ENCODE results near the gene ZNHIT3. TPM values are rescaled to one million over a fixed set of nuclear protein-coding genes. Genes with fewer than 3 reads are reported as not detected.

Gene ZNHIT3
- total and polyA plus RNA-seq, 2 donors (not counting 1 experiment from before 2014, with no cell fraction given), result 29.1 to 44.5 TPM

GRCh38 chr17:36485027-36485426, 1.5 kb upstream of the ZNHIT3 start:
- Histone ChIP-seq H3K36me3 (ENCODE audit: control insufficient read depth, insufficient read depth, low read length) (no peaks in the 10 kb centered on the region), H3K9me3 (ENCODE audit: control insufficient read depth, insufficient read depth, low read depth, low read length) (no peaks in the 10 kb centered on the region), H3K4me3 (replicated peaks in 1 of 4; ENCODE audit: control extremely low read depth in 1 of 4, insufficient read depth in 1 of 4, low read depth in 3 of 4, low read length in 4 of 4) (no peak overlapping the region), H3K27me3 (ENCODE audit: control insufficient read depth, insufficient read depth, low read length) (peaks cover 3% of the 10 kb centered on the region), H3K79me2 (ENCODE audit: control insufficient read depth, insufficient read depth, low read length) (peaks cover 5% of the 10 kb centered on the region), H3K9ac (ENCODE audit: insufficient read depth, low read length) (no peak overlapping the region), H3K27ac (ENCODE audit: insufficient read depth, low read length) (no peak overlapping the region), H4K20me1 (ENCODE audit: control insufficient read depth, extremely low read depth, insufficient read depth, low read length) (no peaks in the 10 kb centered on the region), H3K4me1 (ENCODE audit: control insufficient read depth, extremely low read depth, insufficient read depth, low read length) (peaks cover 4% of the 10 kb centered on the region), H3K4me2 (ENCODE audit: extremely low read depth, insufficient read depth, low read length) (no peak overlapping the region), H2AFZ (ENCODE audit: low read length) (no peak overlapping the region)
- no peak for DNase-seq (ENCODE audit: low read depth in 2 of 2)
- TF ChIP-seq EZH2 (IDR thresholded peaks at IDR 0.05; ENCODE audit: low read length, missing control alignments) (no peak), CTCF (conservative IDR thresholded peaks at IDR 0.05 in 1 of 2, IDR thresholded peaks at IDR 0.05 in 1 of 2; ENCODE audit: low read depth in 1 of 2, low read length in 2 of 2) (no peak)

- no peaks in the 10 kb centered on the region for H4K20me1 ChIP-seq (ENCODE audit: control insufficient read depth, extremely low read depth, insufficient read depth, low read length)
- H3K9me3 ChIP-seq (ENCODE audit: control insufficient read depth, insufficient read depth, low read depth, low read length), result no peaks in the 10 kb centered on the region
- peak overlapping the region; percentile 97 for H2AFZ ChIP-seq (ENCODE audit: low read length)
- peaks cover 3% of the 10 kb centered on the region for H3K27me3 ChIP-seq (ENCODE audit: control insufficient read depth, insufficient read depth, low read length)
- peak overlapping the region; percentile 99 for H3K4me2 ChIP-seq (ENCODE audit: extremely low read depth, insufficient read depth, low read length)
- TF ChIP-seq EZH2 (IDR thresholded peaks at IDR 0.05; ENCODE audit: low read length, missing control alignments) (no peak), CTCF (conservative IDR thresholded peaks at IDR 0.05 in 1 of 2, IDR thresholded peaks at IDR 0.05 in 1 of 2; ENCODE audit: low read depth in 1 of 2, low read length in 2 of 2) (no peak)
- no peaks in the 10 kb centered on the region for H3K36me3 ChIP-seq (ENCODE audit: control insufficient read depth, insufficient read depth, low read length)
- DNase-seq (ENCODE audit: low read depth in 2 of 2), result no peak
- H3K27ac ChIP-seq (ENCODE audit: insufficient read depth, low read length), result no peak overlapping the region
- peaks cover 4% of the 10 kb centered on the region for H3K4me1 ChIP-seq (ENCODE audit: control insufficient read depth, extremely low read depth, insufficient read depth, low read length)
- H3K9ac ChIP-seq (ENCODE audit: insufficient read depth, low read length), result no peak overlapping the region
- H3K4me3 ChIP-seq (replicated peaks in 1 of 4; ENCODE audit: control extremely low read depth in 1 of 4, insufficient read depth in 1 of 4, low read depth in 3 of 4, low read length in 4 of 4), result peak overlapping the region; percentile 79 to 96 (median 88)
- peaks cover 5% of the 10 kb centered on the region for H3K79me2 ChIP-seq (ENCODE audit: control insufficient read depth, insufficient read depth, low read length)
These were observed 677 bp upstream of the ZNHIT3 start for GRCh38 chr17:36485805-36486203.

GRCh38 chr17:36493956-36494355, 7.5 kb downstream of the ZNHIT3 start:
- Histone ChIP-seq H3K4me1 (ENCODE audit: control insufficient read depth, extremely low read depth, insufficient read depth, low read length) (peaks cover 3% of the 10 kb centered on the region), H3K27ac (ENCODE audit: insufficient read depth, low read length) (no peak overlapping the region), H3K79me2 (ENCODE audit: control insufficient read depth, insufficient read depth, low read length) (peaks cover 3% of the 10 kb centered on the region), H2AFZ (ENCODE audit: low read length) (no peak overlapping the region), H3K9ac (ENCODE audit: insufficient read depth, low read length) (no peak overlapping the region), H3K36me3 (ENCODE audit: control insufficient read depth, insufficient read depth, low read length) (peaks cover 19% of the 10 kb centered on the region), H3K4me2 (ENCODE audit: extremely low read depth, insufficient read depth, low read length) (no peak overlapping the region), H4K20me1 (ENCODE audit: control insufficient read depth, extremely low read depth, insufficient read depth, low read length) (no peaks in the 10 kb centered on the region), H3K9me3 (ENCODE audit: control insufficient read depth, insufficient read depth, low read depth, low read length) (no peaks in the 10 kb centered on the region), H3K4me3 (replicated peaks in 1 of 4; ENCODE audit: control extremely low read depth in 1 of 4, insufficient read depth in 1 of 4, low read depth in 3 of 4, low read length in 4 of 4) (no peak overlapping the region), H3K27me3 (ENCODE audit: control insufficient read depth, insufficient read depth, low read length) (no peaks in the 10 kb centered on the region)
- TF ChIP-seq CTCF (conservative IDR thresholded peaks at IDR 0.05 in 1 of 2, IDR thresholded peaks at IDR 0.05 in 1 of 2; ENCODE audit: low read depth in 1 of 2, low read length in 2 of 2), result no peak
- TF ChIP-seq EZH2 (IDR thresholded peaks at IDR 0.05; ENCODE audit: low read length, missing control alignments), result no peak
- peak in 1 of 2 donors; percentile 29 for DNase-seq (ENCODE audit: low read depth in 2 of 2)

All from fibroblast of lung (primary cell).